GM12873 (cell line): ENCODE measurements around the gene AGPAT4.

Source experiments
- CTCF ChIP-seq: IDR thresholded peaks from 2 replicates; pipeline ENCODE4 v1.5.1; 2012; ENCODE audit warnings: low read depth, mild to moderate bottlenecking, moderate library complexity, low read length, control low read depth; ENCODE audit not compliant: insufficient read depth; ENCODE audit errors: missing control alignments

AGPAT4 gene

GRCh38 chr6:161257793-161258457 is 15.9 kb downstream of the AGPAT4 start:
- TF ChIP-seq CTCF, result no peak

- no peak for TF ChIP-seq CTCF
Observed at GRCh38 chr6:161256407-161256806, 17.5 kb downstream of the AGPAT4 start.

- TF ChIP-seq CTCF, result no peak
Observed at GRCh38 chr6:161255518-161255917, 18.3 kb downstream of the AGPAT4 start.

GRCh38 chr6:161254464-161255253 is 19.2 kb downstream of the AGPAT4 start:
- no peak for TF ChIP-seq CTCF

- no peak for TF ChIP-seq CTCF
Observed at GRCh38 chr6:161254126-161254463, 19.8 kb downstream of the AGPAT4 start.

- no peak for TF ChIP-seq CTCF
Observed at GRCh38 chr6:161251345-161251744, 22.5 kb downstream of the AGPAT4 start.

- no peak for TF ChIP-seq CTCF
Observed at GRCh38 chr6:161249327-161249726, 24.5 kb downstream of the AGPAT4 start.
